Measurements from ENCODE around the gene TUB.

DNA sequence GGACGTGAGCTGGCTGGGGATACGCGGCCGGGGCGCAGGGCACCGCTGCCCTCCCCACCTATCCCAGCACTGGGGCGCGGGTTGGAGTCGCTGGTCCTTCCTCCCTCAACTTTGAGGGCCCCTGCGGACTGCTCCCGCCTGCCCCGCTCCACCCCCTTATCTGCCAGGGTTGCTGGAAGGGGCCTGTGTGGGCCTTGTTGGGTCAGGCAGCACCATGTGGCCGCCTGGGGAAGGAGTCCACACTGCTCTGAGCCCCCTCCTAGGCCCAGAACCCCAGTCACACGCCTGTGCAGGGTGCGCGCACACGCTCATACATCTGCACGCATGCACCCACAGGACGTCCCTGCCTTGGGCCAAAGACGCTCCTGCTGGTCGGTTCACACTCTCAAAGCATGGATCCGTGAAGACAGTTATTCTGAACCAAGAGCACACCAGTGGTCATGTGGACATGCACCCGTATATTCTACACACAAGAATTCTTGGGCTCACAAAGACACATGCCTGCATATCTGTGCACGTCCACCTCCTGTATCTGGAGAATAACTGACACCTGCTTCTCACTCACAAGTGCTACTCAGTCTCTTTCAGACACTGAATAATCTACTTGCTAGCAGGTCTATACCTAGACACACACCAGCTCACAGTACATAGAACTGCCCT is 710 bp downstream of the TUB start:
- TF ChIP-seq, protein P1, sequence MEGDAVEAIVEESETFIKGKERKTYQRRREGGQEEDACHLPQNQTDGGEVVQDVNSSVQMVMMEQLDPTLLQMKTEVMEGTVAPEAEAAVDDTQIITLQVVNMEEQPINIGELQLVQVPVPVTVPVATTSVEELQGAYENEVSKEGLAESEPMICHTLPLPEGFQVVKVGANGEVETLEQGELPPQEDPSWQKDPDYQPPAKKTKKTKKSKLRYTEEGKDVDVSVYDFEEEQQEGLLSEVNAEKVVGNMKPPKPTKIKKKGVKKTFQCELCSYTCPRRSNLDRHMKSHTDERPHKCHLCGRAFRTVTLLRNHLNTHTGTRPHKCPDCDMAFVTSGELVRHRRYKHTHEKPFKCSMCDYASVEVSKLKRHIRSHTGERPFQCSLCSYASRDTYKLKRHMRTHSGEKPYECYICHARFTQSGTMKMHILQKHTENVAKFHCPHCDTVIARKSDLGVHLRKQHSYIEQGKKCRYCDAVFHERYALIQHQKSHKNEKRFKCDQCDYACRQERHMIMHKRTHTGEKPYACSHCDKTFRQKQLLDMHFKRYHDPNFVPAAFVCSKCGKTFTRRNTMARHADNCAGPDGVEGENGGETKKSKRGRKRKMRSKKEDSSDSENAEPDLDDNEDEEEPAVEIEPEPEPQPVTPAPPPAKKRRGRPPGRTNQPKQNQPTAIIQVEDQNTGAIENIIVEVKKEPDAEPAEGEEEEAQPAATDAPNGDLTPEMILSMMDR (conservative IDR thresholded peaks at IDR 0.05; ENCODE audit: low read depth, low read length): no peak
- TF ChIP-seq EZH2 (IDR thresholded peaks at IDR 0.05; ENCODE audit: low read length, unreplicated experiment): no peak
